Inflammatory macrophage treated with lipopolysaccharide for 4 hours (primary cell): ENCODE results near the gene CAT.

ENCODE experiments used
- DNase-seq: peaks from one replicate; pipeline ENCODE4 v3.0.0-alpha.2; 2020

CAT gene

DNA sequence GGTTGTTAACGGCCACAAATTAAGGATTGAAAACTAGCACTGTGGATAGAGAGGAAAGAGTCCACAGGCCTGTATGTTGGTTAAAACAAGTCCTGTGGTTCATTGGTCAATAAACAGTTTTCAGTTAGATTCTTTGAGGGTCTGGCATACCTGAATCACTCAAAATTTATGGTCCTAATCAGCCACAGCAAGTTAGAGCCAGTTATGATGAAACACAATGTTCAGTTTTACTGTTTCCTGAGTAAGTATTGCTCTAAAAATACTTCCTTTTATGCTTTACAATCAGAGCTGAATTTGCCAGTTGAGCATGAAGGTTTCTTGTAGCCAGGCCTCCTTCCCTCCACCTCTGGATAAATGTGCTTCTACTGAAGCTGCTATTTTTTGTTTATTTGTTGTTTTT, 12.9 kb upstream of the CAT start:
- DNase-seq: peak; percentile 47

DNA sequence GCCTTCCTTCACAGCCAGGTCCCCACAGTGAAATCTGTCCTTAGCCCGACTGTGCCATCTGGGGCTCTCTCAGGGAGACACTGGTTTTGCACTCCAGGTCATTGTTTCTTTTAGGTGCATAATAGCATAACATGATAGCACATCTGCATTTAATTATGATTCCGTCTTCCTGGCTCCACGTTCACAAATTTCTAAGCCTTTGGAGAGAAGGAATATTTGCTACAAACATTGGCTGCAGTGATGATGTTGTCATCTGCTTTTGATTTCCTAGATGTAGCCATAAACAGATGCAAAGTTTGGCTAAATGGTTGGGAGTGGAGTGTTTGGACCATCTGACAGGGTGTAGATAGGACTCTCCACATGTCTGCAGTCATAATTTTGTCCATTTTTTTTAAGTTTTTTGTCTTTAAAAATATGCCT, 12.0 kb upstream of the CAT start:
- DNase-seq: no peak

DNA sequence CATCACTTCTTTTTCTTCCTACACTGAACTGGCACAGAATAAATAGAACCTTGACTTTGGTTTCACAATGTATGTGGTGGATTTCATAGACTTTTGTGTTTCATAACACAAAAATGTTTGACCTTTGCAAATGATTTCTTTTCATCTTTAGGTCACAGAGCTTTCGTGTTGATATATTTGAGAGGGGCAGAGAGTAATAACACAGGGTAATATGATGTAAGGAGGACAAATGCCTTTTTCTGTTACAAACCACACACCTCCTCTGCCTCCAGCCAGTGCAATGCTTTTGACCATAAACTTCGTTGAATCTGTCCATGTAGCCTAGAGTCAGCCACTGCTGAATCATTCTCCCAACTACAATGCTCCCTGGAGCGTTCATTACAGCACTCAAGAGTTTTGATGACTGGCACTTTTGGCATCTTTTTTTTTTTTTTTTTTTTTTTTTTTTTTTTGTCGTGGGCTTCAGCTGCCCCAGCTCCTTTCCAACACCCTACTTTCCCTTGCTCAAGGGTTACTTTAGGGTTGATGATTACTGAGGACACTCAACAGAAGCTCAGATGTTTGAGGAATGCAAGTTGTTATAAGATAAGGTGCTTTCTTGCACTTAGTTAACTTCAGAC, 11.4 kb upstream of the CAT start:
- DNase-seq: peak; percentile 73

DNA sequence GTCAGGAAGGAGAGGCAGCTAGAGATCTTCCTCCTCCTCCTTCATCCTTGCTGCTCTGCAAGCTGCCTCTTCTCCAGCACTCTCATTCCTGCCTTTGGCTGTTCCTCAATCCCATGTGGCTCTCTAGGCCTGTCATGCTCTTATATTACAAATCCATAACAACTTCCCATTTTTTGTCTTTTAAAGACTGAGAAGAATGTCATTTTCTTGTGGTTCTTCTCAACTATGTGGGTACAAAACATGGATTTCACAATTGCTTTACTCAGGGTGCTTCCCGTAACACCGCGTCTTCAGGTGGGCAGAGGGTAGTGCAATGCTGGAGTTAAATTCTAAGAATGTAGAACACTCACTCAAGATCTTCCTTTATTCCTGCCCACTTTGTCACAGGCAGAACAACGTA, 6.8 kb upstream of the CAT start:
- peak; percentile 77 for DNase-seq

DNA sequence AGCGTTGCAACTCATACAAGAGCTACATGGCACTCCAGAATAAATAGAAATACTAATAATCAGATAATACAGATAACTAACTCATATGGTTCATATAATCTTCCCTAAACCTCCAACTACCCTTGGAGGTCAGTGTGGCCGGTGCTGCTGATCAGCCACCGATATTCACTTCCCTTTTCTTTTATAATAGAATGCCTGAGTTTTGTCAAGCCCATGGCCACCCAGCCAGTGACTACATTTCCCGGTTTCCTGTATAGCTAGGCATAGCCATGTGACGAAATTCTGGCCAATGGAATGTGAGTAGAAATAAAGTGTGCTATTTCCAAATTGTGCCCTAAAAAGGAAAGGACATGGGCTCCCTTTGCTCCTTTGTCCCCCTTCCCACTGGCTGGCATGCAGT, 5.9 kb upstream of the CAT start:
- DNase-seq: peak; percentile 75

DNA sequence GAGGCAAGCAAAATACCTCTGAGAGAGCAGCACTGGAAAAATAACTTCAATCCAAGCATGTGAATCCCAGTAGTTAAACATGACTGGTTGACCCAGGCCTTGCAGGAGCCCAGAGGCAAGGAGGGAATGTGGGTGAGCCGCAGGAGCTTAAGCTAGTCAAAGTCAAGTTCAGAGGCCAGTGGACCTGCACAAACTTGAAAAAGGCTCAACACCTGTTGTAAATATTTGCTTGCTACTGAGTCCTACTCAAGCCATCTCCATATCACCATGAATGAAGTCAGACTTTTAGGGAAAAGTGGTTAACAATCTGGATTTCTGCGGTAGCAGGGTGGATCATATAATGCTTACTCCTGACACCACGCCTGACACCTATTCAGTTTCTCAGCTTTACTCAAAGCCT, 4.8 kb upstream of the CAT start:
- no peak for DNase-seq

DNA sequence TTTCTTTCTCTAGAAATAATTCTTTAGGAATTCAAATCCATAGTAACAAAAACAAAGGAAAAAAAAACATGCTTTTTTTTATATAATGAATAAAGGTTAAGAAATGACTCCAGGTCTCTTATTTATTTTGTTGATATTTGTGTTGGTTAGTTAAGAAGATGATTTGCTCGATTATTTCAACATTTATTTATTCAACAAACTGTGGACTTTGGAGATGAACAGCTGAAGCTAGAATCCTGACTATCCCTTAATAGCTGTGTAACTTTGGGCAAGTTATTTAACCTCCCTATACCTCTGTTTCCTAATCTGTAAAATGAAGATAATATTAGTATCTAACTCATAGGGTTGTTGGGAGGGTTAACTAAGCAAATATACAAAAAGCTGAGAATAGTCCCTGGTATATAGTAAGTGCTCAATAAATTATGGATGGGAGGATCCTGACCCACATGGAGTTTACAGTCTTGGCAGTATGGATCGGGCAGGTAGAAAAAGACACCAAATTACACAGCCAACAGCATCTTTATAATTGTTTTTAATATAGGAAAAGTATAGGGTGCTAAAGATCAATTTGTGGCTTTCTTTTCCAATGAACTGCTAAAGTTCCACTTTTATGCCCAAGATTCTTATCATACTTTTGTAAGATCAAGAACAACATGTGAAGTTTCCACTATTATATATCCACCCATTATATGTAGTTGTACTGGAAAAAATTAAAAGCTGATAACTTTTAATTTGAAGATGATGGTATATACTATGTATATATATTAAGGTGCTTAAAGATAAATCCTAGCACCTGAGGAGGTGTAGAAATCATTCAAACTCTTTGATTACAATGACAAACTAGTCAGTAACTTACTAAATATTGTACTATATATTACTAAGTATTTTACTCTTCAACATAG, 1.3 kb upstream of the CAT start:
- DNase-seq: no peak

DNA sequence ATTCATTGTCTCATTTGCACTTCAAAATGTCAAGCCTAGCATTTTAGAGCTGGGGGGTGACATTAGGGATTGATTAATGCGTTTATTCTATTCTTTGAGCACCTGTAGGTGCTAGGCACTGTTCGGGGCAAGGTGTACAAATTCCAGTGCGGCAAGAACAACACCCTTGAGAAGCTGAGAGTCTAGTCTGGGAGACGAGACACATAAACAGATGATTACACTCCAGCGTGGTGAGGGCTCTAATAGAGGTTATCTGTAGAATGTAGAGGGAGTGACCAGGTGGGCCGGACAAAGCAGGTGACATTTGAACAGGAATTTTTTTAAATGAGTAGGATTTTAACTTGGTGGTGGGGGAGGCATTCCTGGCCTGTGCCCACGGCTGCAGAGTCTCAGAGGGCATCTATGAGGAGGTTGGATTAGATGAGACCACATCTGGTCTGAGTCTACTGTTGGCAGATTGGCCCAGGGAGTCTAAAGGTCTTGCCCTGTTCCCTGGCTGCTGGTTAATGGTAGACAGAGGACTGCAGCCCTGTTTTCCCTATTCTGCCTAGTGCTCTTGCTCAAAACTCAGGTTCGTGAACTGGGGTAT, 970 bp downstream of the CAT start:
- DNase-seq: no peak

DNA sequence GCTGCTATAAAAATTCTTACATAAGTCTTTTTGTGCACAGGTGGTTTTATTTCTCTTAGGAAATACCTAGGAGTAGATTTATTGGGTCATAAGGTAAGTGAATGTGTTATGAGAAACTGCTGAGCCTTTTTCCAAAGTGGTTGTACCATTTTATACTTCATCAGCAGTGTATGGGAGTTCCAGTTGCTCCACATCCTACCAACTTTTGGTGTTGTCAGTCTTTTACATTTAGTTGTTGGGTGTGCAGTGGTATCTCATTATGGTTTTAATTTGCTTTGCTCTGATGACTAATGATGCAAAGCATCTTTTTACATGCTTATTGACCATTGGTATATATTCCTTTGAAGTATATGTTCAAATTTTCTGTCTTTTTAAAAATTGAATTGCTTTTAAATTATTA, 3.1 kb downstream of the CAT start:
- DNase-seq: no peak

DNA sequence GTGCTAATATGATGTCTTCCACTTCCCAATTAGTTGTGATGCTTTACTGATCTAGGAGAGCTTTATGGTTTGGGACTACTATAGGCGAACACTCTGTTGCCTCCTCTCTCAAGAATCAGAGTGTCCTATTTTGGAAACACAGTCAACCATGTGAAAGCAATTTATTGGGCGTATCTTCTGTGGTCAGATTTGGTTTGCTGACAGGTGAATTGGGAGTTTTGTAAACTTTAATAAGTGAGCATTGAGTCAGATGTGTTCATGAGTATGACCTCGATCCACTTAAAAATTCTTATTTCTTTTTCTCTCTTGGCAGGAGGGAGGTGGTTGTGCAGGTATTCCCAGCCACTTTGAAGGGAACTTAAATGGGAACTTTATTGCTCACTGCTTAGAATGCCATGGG, 4.4 kb downstream of the CAT start:
- DNase-seq: no peak

DNA sequence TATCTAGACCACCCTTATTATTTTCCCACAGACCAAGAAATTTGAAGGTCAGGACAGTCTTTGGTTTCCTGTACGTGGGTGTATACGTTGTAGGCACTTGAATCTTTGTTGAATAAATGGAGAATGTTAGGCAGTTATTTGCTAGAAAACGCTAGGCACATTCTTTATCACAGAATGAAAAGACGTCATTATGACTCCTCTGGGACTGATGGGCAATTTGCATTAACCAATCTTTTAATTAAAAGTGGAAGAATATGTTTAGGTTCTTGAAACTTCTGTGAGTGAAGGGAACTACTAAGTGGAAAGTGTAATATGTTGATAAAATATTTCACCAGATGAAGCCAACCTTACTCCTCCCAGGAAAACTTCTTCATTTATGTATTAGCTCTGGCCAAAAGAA, 5.7 kb downstream of the CAT start:
- no peak for DNase-seq

DNA sequence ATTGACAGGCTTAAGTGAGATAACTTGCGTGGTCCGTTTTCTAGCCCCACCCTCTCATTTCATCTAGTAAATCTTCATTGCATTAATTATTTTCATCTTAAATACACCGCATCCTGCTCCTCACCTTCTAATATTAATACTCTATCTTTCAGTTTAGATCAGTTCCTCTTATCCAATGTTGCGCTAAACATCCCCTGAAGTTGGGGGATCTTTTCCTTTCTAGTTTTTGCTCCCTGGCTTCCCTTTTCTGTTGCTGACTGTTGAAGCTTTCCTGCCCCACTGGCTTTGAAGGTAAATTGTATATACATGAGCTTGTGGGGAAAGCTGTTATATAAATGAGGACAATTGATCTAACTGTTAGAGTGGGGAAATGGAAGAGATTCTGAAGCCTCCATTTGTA, 7.2 kb downstream of the CAT start:
- no peak for DNase-seq

DNA sequence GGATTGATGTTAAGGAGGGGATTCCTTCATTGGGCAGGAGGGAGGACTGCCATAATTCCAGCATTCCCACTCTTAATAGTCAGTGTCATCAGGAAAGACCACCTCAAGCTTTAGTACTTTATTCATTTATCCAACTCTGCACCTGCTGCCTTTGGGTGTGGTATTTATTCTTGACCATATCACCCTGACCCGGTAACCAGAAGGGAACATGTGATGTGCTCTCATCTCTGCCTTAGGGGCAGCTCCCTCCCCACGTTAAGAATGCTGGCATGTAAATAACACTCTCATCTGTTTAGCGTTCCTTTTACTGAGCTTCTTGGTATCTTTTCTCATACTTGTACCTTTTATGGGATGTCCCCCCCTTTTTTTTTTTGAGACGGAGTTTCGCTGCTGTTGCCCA, 7.7 kb downstream of the CAT start:
- DNase-seq: no peak

DNA sequence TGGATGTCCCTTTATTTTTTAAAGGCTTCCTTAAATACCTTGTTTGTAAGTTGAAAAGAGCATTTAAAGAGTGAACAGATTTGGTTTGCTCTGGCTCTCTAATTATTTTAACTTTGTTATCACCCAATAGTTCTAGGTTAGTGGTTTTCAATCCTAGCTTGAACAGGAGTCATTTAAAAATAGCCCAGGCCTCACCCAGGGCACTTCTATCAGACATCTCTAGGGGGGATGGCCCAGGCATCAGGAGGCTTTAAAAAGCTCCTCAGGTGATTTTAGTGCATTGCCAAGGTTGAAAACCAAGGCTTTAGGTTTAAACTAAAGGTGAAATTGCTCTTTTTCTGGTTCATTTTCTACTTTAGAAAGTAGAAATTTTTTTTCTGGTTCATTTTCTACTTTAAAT, 8.3 kb downstream of the CAT start:
- no peak for DNase-seq

DNA sequence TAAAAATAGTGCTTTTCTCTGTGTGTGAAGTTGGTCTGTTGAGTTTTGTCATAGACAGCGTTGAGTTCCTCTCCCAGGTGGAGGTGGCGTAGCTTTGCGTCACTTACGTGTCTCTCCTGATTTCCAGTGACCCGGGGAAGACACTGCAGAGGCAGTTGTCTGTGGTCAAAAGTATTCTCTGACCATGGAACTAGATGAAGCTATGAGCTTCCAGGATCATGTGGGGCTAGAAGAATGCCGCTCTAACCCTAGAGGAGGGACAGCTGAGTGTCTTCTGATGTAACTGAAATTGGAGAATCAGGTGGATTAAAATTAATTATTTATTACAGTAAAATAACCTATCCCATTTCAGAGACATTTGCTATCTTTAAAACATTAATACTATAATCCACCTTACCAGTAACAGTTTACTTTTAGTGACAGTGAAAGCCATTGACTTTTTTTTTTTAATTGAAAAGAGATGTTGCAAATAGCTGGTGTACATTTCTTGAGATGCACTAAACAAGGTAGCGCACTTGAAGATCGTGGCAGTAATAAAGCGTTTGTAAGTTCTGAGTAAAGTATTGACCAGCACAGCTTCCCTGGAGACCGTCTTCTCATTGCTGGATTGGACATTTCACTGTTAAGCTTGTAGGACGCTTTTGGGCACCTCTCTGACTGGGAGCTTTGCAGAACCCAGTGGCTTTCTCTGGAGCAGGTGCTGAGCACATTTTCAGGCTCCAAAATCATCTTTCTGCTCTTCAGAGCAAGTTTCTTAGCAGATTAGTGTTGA, 9.7 kb downstream of the CAT start:
- DNase-seq: no peak

DNA sequence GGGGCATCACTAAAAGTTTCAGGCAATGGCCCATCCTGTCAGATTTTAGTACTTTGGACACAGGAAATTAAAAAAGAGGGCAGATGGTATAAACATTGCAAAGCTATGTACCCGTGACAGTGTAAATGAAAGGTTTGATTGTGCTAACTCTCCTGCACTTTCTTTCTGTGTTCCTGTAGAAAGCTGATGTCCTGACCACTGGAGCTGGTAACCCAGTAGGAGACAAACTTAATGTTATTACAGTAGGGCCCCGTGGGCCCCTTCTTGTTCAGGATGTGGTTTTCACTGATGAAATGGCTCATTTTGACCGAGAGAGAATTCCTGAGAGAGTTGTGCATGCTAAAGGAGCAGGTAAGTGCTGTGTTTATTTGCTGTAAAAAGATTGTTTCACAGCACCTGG, 10.3 kb downstream of the CAT start:
- DNase-seq: no peak

DNA sequence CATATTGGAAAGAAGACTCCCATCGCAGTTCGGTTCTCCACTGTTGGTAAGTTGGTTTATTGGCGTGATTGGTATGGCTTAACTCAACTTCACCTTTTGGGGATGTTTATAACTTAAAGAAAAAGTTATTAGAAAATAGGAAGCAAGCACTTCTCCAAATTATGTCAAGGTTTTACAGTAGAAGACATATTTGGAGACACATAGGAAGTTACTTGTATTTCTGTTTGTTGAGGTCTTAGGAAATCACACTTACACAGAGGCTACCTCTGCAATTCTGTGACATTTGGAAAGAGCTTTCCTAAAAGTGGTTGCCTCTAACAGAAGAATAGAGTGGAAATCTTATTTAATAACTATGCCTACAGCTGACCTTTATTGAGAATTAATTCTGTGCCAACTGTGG, 12.3 kb downstream of the CAT start:
- peak; percentile 55 for DNase-seq

DNA sequence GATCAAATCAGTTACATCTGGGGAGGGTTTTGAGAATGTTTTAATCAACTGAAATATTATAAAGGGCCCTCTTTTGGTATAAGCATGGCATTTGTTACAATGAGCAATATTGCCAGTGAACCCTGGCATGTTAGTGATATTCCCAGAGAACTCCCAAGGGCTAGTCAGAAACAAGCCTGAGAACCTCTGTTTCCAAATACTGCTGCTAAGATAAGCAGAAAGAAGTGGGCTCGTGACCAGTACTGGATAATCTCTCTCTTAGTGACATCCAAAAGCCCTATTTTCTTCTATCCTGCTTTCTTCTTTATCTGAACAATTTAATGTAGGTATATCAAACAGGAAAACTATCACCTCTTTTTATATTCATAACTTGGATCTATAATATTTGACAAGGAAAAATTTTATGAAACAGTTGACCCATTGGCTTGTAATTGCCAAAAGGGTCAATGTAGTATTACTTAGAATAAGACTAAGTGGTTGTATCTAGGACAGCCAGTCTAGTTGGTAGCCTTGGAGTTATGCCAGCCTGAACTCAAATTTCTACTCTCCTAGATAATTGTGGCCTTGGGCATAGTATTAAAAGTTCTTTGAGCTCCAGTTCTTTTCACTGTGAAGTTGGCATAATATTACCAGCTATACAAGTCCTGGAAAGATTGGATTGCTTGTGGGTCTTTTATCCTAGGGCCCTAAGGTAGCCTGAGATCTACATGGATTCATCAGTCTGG, 15.7 kb downstream of the CAT start:
- DNase-seq: no peak

DNA sequence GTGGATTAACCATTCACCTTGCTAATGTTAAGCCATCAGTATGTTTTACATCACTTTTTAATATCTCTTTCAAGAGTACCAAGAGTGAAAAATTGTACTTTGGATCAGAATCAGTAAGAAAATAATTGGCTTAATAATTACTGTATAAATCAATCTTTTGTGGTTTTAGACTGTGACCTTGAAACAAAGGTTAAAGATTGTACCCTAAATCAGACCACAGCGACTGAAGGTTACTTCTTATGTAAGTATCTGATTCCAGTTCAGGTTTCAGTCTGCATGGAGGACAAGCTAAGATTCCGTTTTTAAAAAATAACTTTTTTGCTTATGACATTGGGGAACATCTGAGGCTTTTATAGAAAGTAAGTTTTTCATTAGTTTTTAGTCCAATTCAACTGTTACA, 18.9 kb downstream of the CAT start:
- no peak for DNase-seq

DNA sequence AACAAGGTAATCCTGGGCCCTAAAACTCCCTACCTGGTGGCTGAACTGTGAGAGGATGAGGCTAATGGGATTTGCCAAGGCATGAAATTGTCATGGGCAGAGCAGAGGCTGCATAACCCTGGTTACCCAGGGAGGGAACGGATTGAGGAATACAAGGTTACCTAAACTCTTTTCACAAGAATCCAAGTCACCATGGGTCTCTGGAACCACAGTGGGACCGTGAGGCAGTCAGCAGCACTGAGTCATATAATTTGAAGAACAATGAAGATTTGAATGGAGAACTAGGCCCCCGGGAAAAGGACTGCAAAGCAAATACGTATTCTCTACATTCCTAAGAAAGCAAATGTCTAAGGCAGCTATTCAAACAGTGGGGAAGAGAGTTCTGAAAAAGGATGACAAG, 19.8 kb downstream of the CAT start:
- DNase-seq: no peak

DNA sequence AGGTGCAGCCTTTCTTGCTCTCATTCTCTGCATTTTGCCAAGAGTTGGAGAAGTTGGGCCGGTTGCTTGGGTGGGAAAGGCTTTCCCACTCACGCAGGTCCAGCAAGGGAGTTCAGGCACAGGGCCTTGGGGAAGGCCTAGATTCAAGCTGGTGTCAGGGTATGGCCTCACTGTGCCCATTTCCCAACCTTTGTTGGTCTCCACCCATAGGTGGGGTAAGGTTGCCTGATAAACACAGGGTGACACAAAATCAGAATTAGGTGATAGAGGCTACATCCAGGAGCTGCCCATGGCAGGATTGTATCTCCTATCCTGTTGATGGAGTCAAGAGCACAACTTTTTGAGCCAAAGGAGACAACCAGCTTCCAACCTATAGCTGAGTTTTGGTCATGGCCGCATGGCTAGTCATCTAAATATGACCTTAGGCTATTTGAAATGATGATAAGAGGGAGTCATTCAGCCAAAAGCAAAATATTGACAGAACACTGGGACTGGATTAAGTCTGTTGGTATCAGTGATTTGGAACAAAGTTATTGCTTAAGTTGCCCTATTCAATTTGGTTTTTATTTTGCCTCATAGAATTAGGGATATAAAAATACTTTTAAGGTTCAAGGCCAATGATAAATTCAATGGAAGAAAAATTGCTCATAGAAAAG, 20.9 kb downstream of the CAT start:
- DNase-seq: no peak

DNA sequence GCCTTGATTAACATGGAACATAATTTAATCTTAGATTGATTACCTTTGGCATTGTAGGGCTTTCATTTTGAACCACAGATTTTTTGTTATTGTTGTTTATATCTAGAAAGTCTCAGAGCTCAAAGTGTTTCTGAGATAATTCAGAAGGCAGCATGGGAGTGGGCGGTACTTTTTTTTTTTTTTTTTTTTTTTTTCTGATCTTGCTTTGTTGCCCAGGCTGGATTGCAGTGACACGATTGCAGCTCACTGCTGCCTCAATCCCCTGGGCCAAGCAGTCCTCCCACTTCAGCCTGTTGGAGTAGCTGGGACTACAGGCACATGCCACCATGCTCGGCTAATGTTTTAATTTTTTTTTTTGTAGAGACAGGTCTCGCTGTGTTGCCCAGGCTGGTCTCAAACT, 21.5 kb downstream of the CAT start:
- no peak for DNase-seq
